Left lobe of liver (tissue), 2 donors: ENCODE results near the gene TECPR1. TPM values are rescaled to one million over a fixed set of nuclear protein-coding genes. Genes with fewer than 3 reads are reported as not detected.

Experiments
- ATAC-seq: fragments of 200-7000 bp; cut with Tn5 transposase; one replicate; pipeline ENCODE4 v1.9.1; 2020; ENCODE audit warnings: mild to moderate bottlenecking, moderate library complexity
- DNase-seq: peaks from one replicate; pipeline ENCODE4 v3.0.0-alpha.2; 2020; ENCODE audit warnings: low spot score
- total RNA-seq: library from RNA; stranded (reverse); gene quantifications from one replicate; pipeline ENCODE4 v1.2.1, GENCODE V29; 2021
- donor health status: DM: no; HTN: no; CAD: no; lungs with moderate emphysema.
- donor health status: DM: no; HTN: yes; CAD: no.

TECPR1 gene
- total RNA-seq, 1 donor from 2014 or later = 17.3 TPM

- DNase-seq = peak; percentile 75
- peak; percentile 22 for ATAC-seq
These were observed 32.5 kb upstream of the TECPR1 start for GRCh38 chr7:98284335-98285036.

GRCh38 chr7:98283887-98284222, 31.8 kb upstream of the TECPR1 start:
- no peak for ATAC-seq

DNA sequence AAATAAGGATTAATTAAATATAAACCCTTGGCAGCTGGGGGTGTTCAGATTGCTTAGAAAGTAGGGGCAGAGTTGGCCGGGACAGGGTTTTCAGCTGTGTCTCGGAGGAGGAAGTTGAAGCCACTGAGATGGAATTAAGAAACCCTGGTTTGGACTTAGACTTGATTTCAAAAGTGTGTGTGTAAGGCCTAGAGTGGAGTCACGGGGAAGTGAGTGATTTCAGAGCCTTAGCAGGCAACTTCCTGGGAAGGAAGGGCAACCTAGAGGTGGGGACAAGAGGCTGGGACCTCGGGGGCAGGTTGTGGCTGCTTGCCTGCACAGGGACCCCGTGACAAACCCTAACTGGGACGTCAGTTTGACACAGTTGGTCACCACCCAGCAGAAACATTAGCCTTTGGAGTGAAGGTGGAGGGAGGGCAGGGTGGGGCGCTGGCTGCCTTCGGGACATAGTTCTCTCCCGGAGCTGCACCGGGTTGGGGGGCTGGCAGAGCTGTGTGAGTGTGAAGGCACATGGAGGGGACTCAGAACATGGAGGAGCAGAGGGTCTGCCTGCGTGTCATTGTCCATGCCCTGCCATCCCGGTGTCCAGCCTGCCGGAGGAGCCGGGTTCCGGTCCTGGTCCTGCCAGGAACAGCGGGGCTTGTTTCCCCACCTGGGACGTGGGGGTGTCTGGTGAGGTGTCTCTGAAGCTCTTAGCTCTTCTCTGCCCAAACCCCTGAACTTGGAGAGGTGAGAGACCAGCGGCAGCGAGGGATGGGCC, 31.3 kb upstream of the TECPR1 start:
- DNase-seq (no peak), ATAC-seq (no peak)

More at GRCh38 chr7:98283887-98284222, 31.8 kb upstream of the TECPR1 start:
- DNase-seq = no peak

- ATAC-seq = no peak
- no peak for DNase-seq
These were observed 30.7 kb upstream of the TECPR1 start for GRCh38 chr7:98282703-98283102.

DNA sequence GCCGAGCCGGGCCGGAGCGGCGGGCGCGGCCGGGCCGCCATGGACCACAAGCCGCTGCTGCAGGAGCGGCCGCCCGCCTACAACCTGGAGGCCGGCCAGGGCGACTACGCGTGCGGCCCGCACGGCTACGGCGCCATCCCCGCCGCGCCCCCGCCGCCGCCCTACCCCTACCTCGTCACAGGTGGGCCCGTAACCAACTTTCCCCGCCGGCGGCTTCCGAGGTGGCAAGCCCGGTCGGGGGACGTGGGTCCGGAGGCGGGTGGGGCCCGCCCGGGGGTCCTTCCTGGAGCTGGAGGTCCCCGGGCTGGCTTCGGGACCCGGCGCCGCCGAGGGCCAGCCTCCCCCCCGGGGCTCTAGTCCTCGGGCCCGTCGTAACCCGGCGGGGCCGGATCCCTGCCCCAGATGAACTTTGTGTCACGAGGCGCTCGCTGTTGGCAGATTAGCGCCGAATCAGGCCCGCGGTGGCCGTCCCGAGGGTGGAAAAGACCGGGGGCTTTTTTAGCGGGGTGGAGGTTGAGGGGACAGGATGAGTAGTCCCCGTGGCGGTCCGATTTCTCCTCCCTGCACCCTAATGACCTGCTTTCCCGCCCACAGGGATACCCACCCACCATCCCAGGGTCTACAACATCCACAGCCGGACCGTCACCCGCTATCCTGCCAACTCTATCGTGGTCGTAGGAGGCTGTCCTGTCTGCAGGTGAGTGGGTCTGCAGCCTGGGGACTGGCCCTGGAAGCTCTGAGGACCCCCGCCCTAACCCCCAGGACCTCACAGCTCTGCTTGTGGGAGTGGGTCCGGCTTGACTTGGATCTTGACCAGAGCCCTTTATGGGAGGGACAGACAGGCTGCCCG, 29.9 kb upstream of the TECPR1 start:
- ATAC-seq = peak; percentile 5
- peak; percentile 71 for DNase-seq

DNA sequence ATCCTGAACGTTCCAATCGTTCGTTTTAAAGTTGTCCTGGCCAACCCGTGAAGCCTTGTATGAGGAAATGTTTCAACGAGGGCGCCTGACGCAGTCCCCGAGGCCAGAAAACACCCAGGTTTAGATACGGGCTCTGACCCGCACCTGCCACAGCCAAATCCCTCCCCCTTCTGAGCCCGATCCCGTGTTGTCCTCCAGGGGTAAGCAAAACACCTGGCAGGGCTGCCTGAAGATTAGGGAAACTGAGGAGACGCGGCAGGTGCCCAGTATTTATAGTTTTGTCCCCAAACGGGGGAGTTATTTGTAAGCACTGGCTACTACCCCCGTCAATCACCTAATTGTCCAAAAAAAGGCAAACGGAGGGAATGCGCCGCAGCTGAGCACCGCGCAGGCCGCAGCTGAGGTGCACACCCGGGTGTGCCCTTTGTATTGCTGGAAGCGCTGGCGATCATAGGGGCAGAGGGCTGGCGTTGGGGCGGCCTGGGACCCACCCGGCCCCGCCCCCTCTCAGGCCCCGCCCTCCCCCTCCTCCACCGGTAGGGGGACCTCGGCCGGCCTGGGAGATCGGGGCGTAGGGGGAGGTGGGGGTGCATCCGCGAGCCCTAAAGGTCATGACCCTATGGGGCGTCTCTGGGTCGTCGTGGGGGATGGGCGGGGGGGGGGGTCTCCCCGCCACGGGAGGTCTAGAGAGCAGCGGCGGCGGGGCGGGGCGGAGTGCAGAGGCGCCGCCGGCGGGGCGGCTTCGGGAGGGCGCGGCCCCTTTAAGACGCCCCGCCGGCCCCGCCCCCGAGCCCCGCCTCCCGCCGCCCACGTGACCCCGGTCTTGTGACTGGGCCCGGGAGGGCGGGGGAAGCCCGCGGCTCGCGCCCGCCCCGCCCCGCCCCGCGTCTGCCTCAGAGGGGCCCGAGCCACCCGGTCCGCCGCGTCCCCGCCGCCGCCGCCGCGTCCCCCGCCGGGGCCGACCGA, 29.0 kb upstream of the TECPR1 start, which contains the start of gene BRI3:
BRI3 (plus strand) TSS at position 896 of the 966 bp plus-strand sequence. CDS start 110 bp downstream, outside the sequence.
- ATAC-seq (peak; percentile 75), DNase-seq (peak; percentile 94)

DNA sequence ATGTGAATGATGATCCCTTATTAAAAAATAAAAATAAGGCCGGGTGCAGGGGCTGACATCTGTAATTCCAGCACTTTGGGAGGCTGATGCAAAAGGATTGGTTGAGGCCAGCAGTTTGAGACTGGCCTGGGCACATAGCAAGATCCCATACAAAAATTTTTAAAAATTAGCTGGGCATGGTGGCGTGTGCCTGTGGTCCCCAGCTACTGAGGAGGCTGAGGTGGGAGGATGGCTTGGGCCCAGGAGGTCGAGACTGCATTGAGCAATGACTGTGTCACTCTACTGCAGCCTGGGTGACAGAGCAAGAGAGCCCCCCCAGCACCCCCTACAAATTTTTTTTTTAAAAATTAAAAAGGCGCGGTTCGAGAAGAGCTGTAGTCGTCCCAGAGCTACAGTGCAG, 28.3 kb upstream of the TECPR1 start:
- DNase-seq (no peak), ATAC-seq (no peak)

GRCh38 chr7:98278936-98279335, 26.9 kb upstream of the TECPR1 start:
- DNase-seq (no peak), ATAC-seq (no peak)

- ATAC-seq (peak; percentile 1), DNase-seq (no peak)
These were observed 26.4 kb upstream of the TECPR1 start for GRCh38 chr7:98278408-98278807.

- ATAC-seq (peak; percentile 25), DNase-seq (no peak)
These were observed 24.3 kb upstream of the TECPR1 start for GRCh38 chr7:98276241-98276761.

DNA sequence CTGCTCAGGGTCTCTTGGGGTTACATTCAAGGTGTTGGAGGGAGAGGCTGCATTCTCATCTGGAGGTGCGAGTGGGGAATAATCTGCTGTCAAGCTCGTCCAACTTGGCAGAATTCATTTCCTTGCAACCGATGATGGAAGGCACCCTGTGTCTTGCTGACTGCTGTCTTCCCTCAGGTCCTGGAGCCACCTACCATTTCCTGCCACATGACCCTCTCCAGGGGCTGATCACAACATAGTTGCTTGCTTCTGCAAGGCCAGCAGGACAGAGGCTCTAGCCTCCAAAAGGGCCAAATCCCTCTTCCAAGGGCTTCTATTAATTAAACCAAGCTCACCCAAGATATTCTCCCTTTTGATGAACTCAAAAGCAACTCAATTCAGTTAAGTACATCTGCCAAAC, 15.3 kb upstream of the TECPR1 start:
- ATAC-seq (no peak), DNase-seq (no peak)

GRCh38 chr7:98266840-98267239, 14.8 kb upstream of the TECPR1 start:
- ATAC-seq (peak; percentile 85), DNase-seq (no peak)

GRCh38 chr7:98265841-98266271, 13.8 kb upstream of the TECPR1 start:
- ATAC-seq = no peak
- DNase-seq = no peak

GRCh38 chr7:98257701-98258100, 5.7 kb upstream of the TECPR1 start:
- DNase-seq (no peak), ATAC-seq (no peak)

GRCh38 chr7:98256431-98256830, 4.4 kb upstream of the TECPR1 start:
- DNase-seq (no peak), ATAC-seq (no peak)

DNA sequence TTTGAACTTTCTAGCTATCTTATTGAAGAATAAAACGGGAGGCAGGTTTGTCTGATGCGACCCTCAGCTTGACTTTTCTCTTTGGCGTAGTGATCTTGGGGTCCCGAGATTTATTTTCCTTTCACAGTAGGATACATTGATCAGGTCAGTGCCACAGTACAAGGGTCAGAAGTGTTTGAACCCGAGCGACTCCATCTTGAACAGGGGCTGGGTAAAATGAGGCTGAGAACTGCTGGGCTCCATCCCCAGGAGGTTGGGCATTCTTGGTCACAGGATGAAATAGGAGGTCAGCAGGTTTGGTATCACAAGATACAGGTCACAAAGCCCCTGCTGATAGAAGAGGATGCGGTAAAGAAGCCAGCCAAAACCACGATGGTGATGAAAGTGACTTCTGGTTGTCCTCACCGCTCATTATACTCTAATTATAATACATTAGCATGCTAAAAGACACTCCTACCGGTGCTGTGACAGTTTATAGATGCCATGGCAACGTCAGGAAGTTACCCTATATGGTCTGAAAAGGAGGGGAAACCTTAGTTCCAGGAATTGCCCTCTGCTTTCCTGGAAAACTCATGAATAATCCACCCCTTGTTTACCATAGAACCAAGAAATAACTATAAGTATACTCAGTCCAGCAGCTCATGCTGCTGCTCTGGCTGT, 3.0 kb upstream of the TECPR1 start:
- DNase-seq (no peak), ATAC-seq (no peak)

- DNase-seq (no peak), ATAC-seq (no peak)
These were observed 2.5 kb upstream of the TECPR1 start for GRCh38 chr7:98254516-98254915.

DNA sequence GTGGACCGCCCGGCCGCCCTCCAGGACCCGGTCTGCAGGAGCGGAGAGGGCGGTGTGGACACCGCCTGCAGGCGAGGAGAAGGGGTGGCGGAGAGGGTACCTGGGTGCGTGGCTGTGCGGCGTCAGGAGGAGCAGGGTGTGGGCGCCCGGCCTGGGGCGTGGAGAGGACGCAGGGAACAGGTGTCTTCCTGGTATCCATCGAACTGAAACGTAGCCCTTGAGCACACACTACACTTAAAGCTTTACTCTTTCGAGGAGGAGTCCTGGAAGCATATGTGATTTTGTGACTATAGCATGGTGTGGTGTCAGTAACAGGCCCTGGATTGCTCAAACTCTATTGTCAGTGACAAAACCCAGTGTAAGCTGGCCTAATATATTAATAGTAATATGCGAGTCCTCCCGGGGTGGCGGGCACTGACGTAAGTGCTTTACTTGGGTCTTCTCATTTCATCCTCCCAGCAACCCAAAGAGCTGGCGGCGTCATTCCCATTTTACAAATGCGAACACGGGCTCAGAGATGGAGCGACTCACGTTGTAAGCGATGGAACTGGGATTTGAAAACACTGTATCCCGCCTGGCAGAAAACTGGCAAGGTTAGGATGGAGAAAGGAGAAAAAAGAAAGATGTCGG, 508 bp upstream of the TECPR1 start:
- DNase-seq (no peak), ATAC-seq (no peak)

- DNase-seq = no peak
- ATAC-seq = no peak
These were observed 816 bp downstream of the TECPR1 start for GRCh38 chr7:98251231-98251600.
